H9 (cell line): ENCODE measurements around the gene CORO2B. TPM values are rescaled to one million over a fixed set of nuclear protein-coding genes. Genes with fewer than 3 reads are reported as not detected.

Experiments used
- DNase-seq: peaks from one replicate; pipeline ENCODE4 v3.0.0-alpha.2; 2017
- H2AFZ ChIP-seq: one replicate; pipeline ENCODE4 v1.6.1; 2013; ENCODE audit warnings: mild to moderate bottlenecking, low read length, control low read depth, moderate library complexity
- H2AK5ac ChIP-seq: 2 replicates; pipeline ENCODE4 v1.6.1; 2013; ENCODE audit warnings: low read length, control low read depth, mixed read lengths; ENCODE audit not compliant: insufficient read length
- H2BK120ac ChIP-seq: one replicate; pipeline ENCODE4 v1.6.1; 2013; ENCODE audit warnings: low read depth, mild to moderate bottlenecking, low read length, control low read depth, inconsistent platforms; ENCODE audit not compliant: poor library complexity, severe bottlenecking
- H2BK12ac ChIP-seq: 2 replicates; pipeline ENCODE4 v1.6.1; 2013; ENCODE audit warnings: low read length, control low read depth, mixed read lengths, low read depth; ENCODE audit not compliant: insufficient read length
- H2BK15ac ChIP-seq: 2 replicates; pipeline ENCODE4 v1.6.1; 2013; ENCODE audit warnings: low read depth, low read length, control low read depth
- H2BK20ac ChIP-seq: one replicate; pipeline ENCODE4 v1.6.1; 2013; ENCODE audit warnings: low read depth, mild to moderate bottlenecking, low read length, control low read depth, inconsistent platforms; ENCODE audit not compliant: poor library complexity, severe bottlenecking
- H2BK5ac ChIP-seq: 2 replicates; pipeline ENCODE4 v1.6.1; 2013; ENCODE audit warnings: low read length, control low read depth, mixed read lengths; ENCODE audit not compliant: insufficient read length
- H3K14ac ChIP-seq: 2 replicates; pipeline ENCODE4 v1.6.1; 2013; ENCODE audit warnings: low read length, control low read depth; ENCODE audit not compliant: insufficient read depth
- H3K18ac ChIP-seq: 2 replicates; pipeline ENCODE4 v1.6.1; 2013; ENCODE audit warnings: low read depth, mild to moderate bottlenecking, mixed read lengths, low read length, control low read depth; ENCODE audit not compliant: insufficient read length
- H3K23ac ChIP-seq: 2 replicates; pipeline ENCODE4 v1.6.1; 2013; ENCODE audit warnings: low read length, control low read depth, mixed read lengths, low read depth; ENCODE audit not compliant: insufficient read length
- H3K23me2 ChIP-seq: 2 replicates; pipeline ENCODE4 v1.6.1; 2013; ENCODE audit warnings: low read depth, mild to moderate bottlenecking, mixed read lengths, low read length, control low read depth; ENCODE audit not compliant: insufficient read length, poor library complexity, severe bottlenecking
- H3K27ac ChIP-seq: 2 replicates; pipeline ENCODE4 v1.5.1; 2013; ENCODE audit warnings: low read length, control low read depth, mixed read lengths, low read depth; ENCODE audit not compliant: insufficient read length
- H3K27me3 ChIP-seq: 2 replicates; pipeline ENCODE4 v1.6.1; 2013; ENCODE audit warnings: low read length, control low read depth, inconsistent platforms; ENCODE audit not compliant: insufficient read depth
- H3K4ac ChIP-seq: 2 replicates; pipeline ENCODE4 v1.6.1; 2013; ENCODE audit warnings: low read depth, mild to moderate bottlenecking, control low read depth, inconsistent platforms, low read length, moderate library complexity
- H3K4me1 ChIP-seq: 2 replicates; pipeline ENCODE4 v1.6.1; 2013; ENCODE audit warnings: low read length, control low read depth, inconsistent platforms; ENCODE audit not compliant: insufficient read depth
- H3K4me2 ChIP-seq: 2 replicates; pipeline ENCODE4 v1.6.1; 2013; ENCODE audit warnings: low read length, control low read depth, mixed read lengths; ENCODE audit not compliant: insufficient read length, insufficient read depth
- H3K56ac ChIP-seq: 2 replicates; pipeline ENCODE4 v1.6.1; 2013; ENCODE audit warnings: low read depth, mild to moderate bottlenecking, mixed read lengths, low read length, control low read depth; ENCODE audit not compliant: insufficient read length
- H3K79me1 ChIP-seq: 2 replicates; pipeline ENCODE4 v1.6.1; 2013; ENCODE audit warnings: low read depth, mild to moderate bottlenecking, moderate library complexity, low read length, control low read depth, inconsistent platforms; ENCODE audit not compliant: insufficient read depth, poor library complexity, severe bottlenecking
- H3K79me2 ChIP-seq: 2 replicates; pipeline ENCODE4 v1.6.1; 2013; ENCODE audit warnings: low read length, control low read depth, inconsistent platforms; ENCODE audit not compliant: insufficient read depth
- H3K9ac ChIP-seq: 2 replicates; pipeline ENCODE4 v1.6.1; 2013; ENCODE audit warnings: low read length, control low read depth, mixed read lengths; ENCODE audit not compliant: insufficient read length; ENCODE audit errors: extremely low read depth
- H3K9me3 ChIP-seq: one replicate; pipeline ENCODE4 v1.6.1; 2013; ENCODE audit warnings: low read depth, low read length, inconsistent platforms; ENCODE audit not compliant: control insufficient read depth
- H3T11ph ChIP-seq: one replicate; pipeline ENCODE4 v1.6.1; 2013; ENCODE audit warnings: mild to moderate bottlenecking, low read length, control low read depth, inconsistent platforms
- H4K20me1 ChIP-seq: one replicate; pipeline ENCODE4 v1.6.1; 2013; ENCODE audit not compliant: control insufficient read depth, insufficient read length, insufficient read depth
- H4K5ac ChIP-seq: 2 replicates; pipeline ENCODE4 v1.6.1; 2013; ENCODE audit warnings: low read depth, mild to moderate bottlenecking, mixed read lengths, low read length, control low read depth; ENCODE audit not compliant: insufficient read length
- H4K8ac ChIP-seq: replicated peaks from 2 replicates; pipeline ENCODE4 v1.6.1; 2013; ENCODE audit warnings: low read length, control low read depth, mixed read lengths, low read depth; ENCODE audit not compliant: insufficient read length
- H4K91ac ChIP-seq: 2 replicates; pipeline ENCODE4 v1.6.1; 2013; ENCODE audit warnings: low read depth, mild to moderate bottlenecking, moderate library complexity, mixed read lengths, low read length, control low read depth; ENCODE audit not compliant: insufficient read length
- H3K27ac Mint-ChIP-seq, 3 experiments: 2 replicates in 2 of 3; 3 replicates in 1 of 3; pipeline ENCODE4 v1.8.0; 2020 to 2021; ENCODE audit warnings: mixed read lengths in 3 of 3, mild to moderate bottlenecking in 1 of 3, moderate library complexity in 1 of 3
- H3K27me3 Mint-ChIP-seq: 2 replicates; pipeline ENCODE4 v1.8.0; 2021; ENCODE audit warnings: low read depth, mild to moderate bottlenecking, moderate library complexity, mixed read lengths
- H3K36me3 Mint-ChIP-seq, 3 experiments: 2 replicates in 2 of 3; 3 replicates in 1 of 3; pipeline ENCODE4 v1.8.0; 2020 to 2021; ENCODE audit warnings: low read depth in 3 of 3, mixed read lengths in 3 of 3; ENCODE audit not compliant: insufficient read depth in 1 of 3
- H3K4me1 Mint-ChIP-seq, 2 experiments: 2 replicates each; pipeline ENCODE4 v1.8.0; 2020; ENCODE audit warnings: mixed read lengths in 2 of 2
- H3K4me3 Mint-ChIP-seq, 2 experiments: 2 replicates in 1 of 2; 3 replicates in 1 of 2; pipeline ENCODE4 v1.8.0; 2020 to 2021; ENCODE audit warnings: mild to moderate bottlenecking in 2 of 2, mixed read lengths in 2 of 2, moderate library complexity in 1 of 2
- H3K9me3 Mint-ChIP-seq, 2 experiments: 2 replicates in 1 of 2; 3 replicates in 1 of 2; pipeline ENCODE4 v1.8.0; 2020; ENCODE audit warnings: mild to moderate bottlenecking in 2 of 2, mixed read lengths in 2 of 2, moderate library complexity in 1 of 2
- WGBS: extraction: QIAGEN DNeasy Blood & Tissue Kit; methylation state at CpG from one replicate; pipeline ENCODE4 v1.1.7; 2013; ENCODE audit warnings: missing lambda C conversion rate, low lambda C conversion rate, mixed read lengths; ENCODE audit not compliant: insufficient read length; ENCODE audit errors: extremely low coverage; 5-methylcytosine and 5-hydroxymethylcytosine counted together
- total RNA-seq: library from RNA; stranded (reverse); gene quantifications from 2 replicates; pipeline ENCODE4 v1.2.1, GENCODE V29; 2021
- TF ChIP-seq, protein P1 (sequence below): fragments of 200-600 bp; sonication (generic); conservative IDR thresholded peaks from 3 replicates; pipeline ENCODE4 v1.8.0; 2021; ENCODE audit warnings: antibody characterized with exemption, mild to moderate bottlenecking

The CORO2B gene
- total RNA-seq, 1 experiment from 2014 or later: 3.1 TPM

DNA sequence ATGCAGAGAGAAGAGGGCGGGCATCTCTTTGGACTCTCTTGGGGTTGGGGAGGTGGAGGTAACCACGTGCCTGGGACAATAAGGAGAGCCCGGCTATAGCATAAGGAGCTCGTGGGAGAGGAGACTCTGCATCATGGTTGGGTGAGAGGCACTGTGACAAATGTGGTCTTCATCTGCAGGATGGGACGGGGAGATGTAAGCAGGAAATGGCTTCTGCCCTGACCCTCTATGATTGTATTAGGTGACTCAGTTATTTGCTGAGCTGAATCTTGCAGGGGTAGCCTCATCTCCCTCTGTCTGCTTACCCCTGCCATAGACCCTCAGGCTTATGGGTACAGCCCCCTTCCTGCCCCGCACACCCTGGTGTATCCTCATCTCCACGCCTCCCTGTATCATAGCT lies 48.7 kb downstream of the CORO2B start:
- Histone ChIP-seq H3K23me2 (no peaks in the 10 kb centered on the region), H2BK5ac (no peak overlapping the region), H3K4ac (no peak overlapping the region), H3K23ac (no peak overlapping the region), H3K14ac (no peak overlapping the region), H4K91ac (no peak overlapping the region), H2BK20ac (no peak overlapping the region), H4K8ac (no peak overlapping the region), H2AK5ac (no peak overlapping the region), H3K79me1 (no peaks in the 10 kb centered on the region), H4K5ac (no peak overlapping the region), H3K56ac (no peak overlapping the region), H3K4me1 (no peaks in the 10 kb centered on the region; the same call in 1 of the 2 replicates), H2AFZ (no peak overlapping the region), H3K27me3 (no peaks in the 10 kb centered on the region), H3K18ac (no peak overlapping the region), H2BK120ac (no peak overlapping the region), H3K4me2 (no peak overlapping the region), H3K79me2 (no peaks in the 10 kb centered on the region), H2BK12ac (no peak overlapping the region), H4K20me1 (no peaks in the 10 kb centered on the region), H2BK15ac (no peak overlapping the region), H3K9ac (no peak overlapping the region), H3K27ac (no peak overlapping the region), H3T11ph (no peak overlapping the region), H3K9me3 (no peaks in the 10 kb centered on the region)
- Mint-ChIP-seq H3K9me3 (no peaks in the 10 kb centered on the region), H3K4me3 (no peak overlapping the region), H3K27me3 (no peaks in the 10 kb centered on the region; the same call in none of the 2 replicates), H3K4me1 (peaks cover 27 to 35% of the 10 kb centered on the region in 2 experiments), H3K27ac (no peak overlapping the region), H3K36me3 (no peaks in the 10 kb centered on the region; a peak in 1 of 7 replicates)
- TF ChIP-seq, protein P1, sequence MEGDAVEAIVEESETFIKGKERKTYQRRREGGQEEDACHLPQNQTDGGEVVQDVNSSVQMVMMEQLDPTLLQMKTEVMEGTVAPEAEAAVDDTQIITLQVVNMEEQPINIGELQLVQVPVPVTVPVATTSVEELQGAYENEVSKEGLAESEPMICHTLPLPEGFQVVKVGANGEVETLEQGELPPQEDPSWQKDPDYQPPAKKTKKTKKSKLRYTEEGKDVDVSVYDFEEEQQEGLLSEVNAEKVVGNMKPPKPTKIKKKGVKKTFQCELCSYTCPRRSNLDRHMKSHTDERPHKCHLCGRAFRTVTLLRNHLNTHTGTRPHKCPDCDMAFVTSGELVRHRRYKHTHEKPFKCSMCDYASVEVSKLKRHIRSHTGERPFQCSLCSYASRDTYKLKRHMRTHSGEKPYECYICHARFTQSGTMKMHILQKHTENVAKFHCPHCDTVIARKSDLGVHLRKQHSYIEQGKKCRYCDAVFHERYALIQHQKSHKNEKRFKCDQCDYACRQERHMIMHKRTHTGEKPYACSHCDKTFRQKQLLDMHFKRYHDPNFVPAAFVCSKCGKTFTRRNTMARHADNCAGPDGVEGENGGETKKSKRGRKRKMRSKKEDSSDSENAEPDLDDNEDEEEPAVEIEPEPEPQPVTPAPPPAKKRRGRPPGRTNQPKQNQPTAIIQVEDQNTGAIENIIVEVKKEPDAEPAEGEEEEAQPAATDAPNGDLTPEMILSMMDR: no peak
- no peak for DNase-seq
- WGBS: no CpG with 5 or more reads among the region's 7 CpGs
